Hepatocyte (in vitro differentiated cells): ENCODE measurements around the gene OR8H3. TPM values are rescaled to one million over a fixed set of nuclear protein-coding genes. Genes with fewer than 3 reads are reported as not detected.

Source experiments
- DNase-seq: peaks from one replicate; pipeline ENCODE4 v3.0.0-alpha.2; 2016; ENCODE audit warnings: low spot score
- H2AFZ ChIP-seq: fragments of 200-600 bp; sonication (generic); 2 replicates; pipeline ENCODE4 v1.6.0; 2016; ENCODE audit warnings: antibody characterized with exemption, mild to moderate bottlenecking
- H3K27ac ChIP-seq: fragments of 200-600 bp; sonication (generic); 2 replicates; pipeline ENCODE4 v1.5.1; 2016; ENCODE audit warnings: mild to moderate bottlenecking
- H3K27me3 ChIP-seq: fragments of 200-600 bp; sonication (generic); 2 replicates; pipeline ENCODE4 v1.6.1; 2016
- H3K36me3 ChIP-seq: fragments of 200-600 bp; sonication (generic); replicated peaks from 2 replicates; pipeline ENCODE4 v1.5.1; 2016; ENCODE audit warnings: low read depth; ENCODE audit not compliant: insufficient read depth
- H3K4me1 ChIP-seq: fragments of 200-600 bp; sonication (generic); 2 replicates; pipeline ENCODE4 v1.5.1; 2016; ENCODE audit warnings: mild to moderate bottlenecking, moderate library complexity; ENCODE audit not compliant: insufficient read depth
- H3K4me2 ChIP-seq: fragments of 200-600 bp; sonication (generic); 2 replicates; pipeline ENCODE4 v1.6.0; 2016
- H3K4me3 ChIP-seq: fragments of 200-600 bp; sonication (generic); 2 replicates; pipeline ENCODE4 v1.5.1; 2016; ENCODE audit warnings: mild to moderate bottlenecking
- H3K79me2 ChIP-seq: fragments of 200-600 bp; sonication (generic); 2 replicates; pipeline ENCODE4 v1.6.0; 2017; ENCODE audit warnings: mild to moderate bottlenecking
- H3K9me2 ChIP-seq: fragments of 200-600 bp; sonication (generic); replicated peaks from 2 replicates; pipeline ENCODE4 v1.6.0; 2017; ENCODE audit warnings: mild to moderate bottlenecking; ENCODE audit not compliant: insufficient read depth
- H3K9me3 ChIP-seq: fragments of 200-600 bp; sonication (generic); 2 replicates; pipeline ENCODE4 v1.5.1; 2016; ENCODE audit warnings: low read depth, mild to moderate bottlenecking
- H4K20me1 ChIP-seq: fragments of 200-600 bp; sonication (generic); 2 replicates; pipeline ENCODE4 v1.6.0; 2016; ENCODE audit warnings: mild to moderate bottlenecking; ENCODE audit not compliant: insufficient read depth, poor library complexity, severe bottlenecking
- CTCF ChIP-seq: fragments of 200-600 bp; sonication (generic); IDR thresholded peaks from 2 replicates; pipeline ENCODE4 v1.5.1; 2016; ENCODE audit warnings: antibody characterized with exemption, mild to moderate bottlenecking; ENCODE audit not compliant: poor library complexity
- EZH2 ChIP-seq: fragments of 200-600 bp; sonication (generic); IDR thresholded peaks from 2 replicates; pipeline ENCODE4 v1.6.1; 2016; ENCODE audit warnings: antibody characterized with exemption, mild to moderate bottlenecking, borderline replicate concordance
- EZH2phosphoT487 ChIP-seq: fragments of 200-600 bp; sonication (generic); IDR thresholded peaks from one replicate; pipeline ENCODE4 v1.6.1; 2018; ENCODE audit warnings: antibody characterized with exemption, mild to moderate bottlenecking, low read depth, moderate library complexity; ENCODE audit not compliant: unreplicated experiment, severe bottlenecking
- WGBS: methylation state at CpG from one replicate; pipeline ENCODE4 v1.1.6; 2016; ENCODE audit warnings: low lambda C conversion rate; ENCODE audit errors: missing lambda C conversion rate; 5-methylcytosine and 5-hydroxymethylcytosine counted together
- polyA plus RNA-seq: library from polyadenylated mRNA; unstranded; fragments of >200 nt; fragmentation: Nextera tagmentation; extraction: Ambion mirVana; gene quantifications from 2 replicates; pipeline ENCODE4 v1.2.1, GENCODE V29; 2016
- small RNA-seq: library from RNA; depleted of rRNA; stranded (forward); fragments of <200 nt; gene quantifications from one replicate; pipeline ENCODE3, GENCODE V24; 2014
- total RNA-seq: library from RNA; depleted of rRNA; stranded (reverse); fragments of >200 nt; gene quantifications from 2 replicates; pipeline ENCODE4 v1.2.3, GENCODE V29; 2014

OR8H3 gene
- total and polyA plus RNA-seq, 2 experiments from 2014 or later, result not detected

GRCh38 chr11:56160217-56160616 lies 38.0 kb downstream of the OR8H3 start, which contains the start of gene OR8K5:
Gene OR8K5 (minus strand): TSS chr11:56160317. CDS start chr11:56160317, 0 bp downstream.
- 94% methylated on average over 3 of the region's 3 CpGs for WGBS
- Histone ChIP-seq H3K4me1 (no peaks in the 10 kb centered on the region), H3K27me3 (no peaks in the 10 kb centered on the region), H3K9me2 (no peaks in the 10 kb centered on the region), H3K27ac (no peak within 1 kb of the TSS), H2AFZ (no peak within 1 kb of the TSS), H3K9me3 (no peaks in the 10 kb centered on the region), H3K79me2 (no peaks in the 10 kb centered on the region), H3K36me3 (no peaks in the 10 kb centered on the region), H3K4me3 (no peak within 1 kb of the TSS), H4K20me1 (no peaks in the 10 kb centered on the region), H3K4me2 (no peak within 1 kb of the TSS)
- DNase-seq, result no peak
- TF ChIP-seq CTCF, result no peak
- TF ChIP-seq EZH2phosphoT487, result no peak
- no peak for TF ChIP-seq EZH2

- H3K4me1 ChIP-seq, result no peaks in the 10 kb centered on the region
- H3K27ac ChIP-seq, result no peak overlapping the region
- no peaks in the 10 kb centered on the region for H3K9me3 ChIP-seq
- 65% methylated on average over 3 of the region's 3 CpGs for WGBS
- no peak overlapping the region for H3K4me2 ChIP-seq
- H3K4me3 ChIP-seq, result no peak overlapping the region
- no peaks in the 10 kb centered on the region for H3K27me3 ChIP-seq
- no peak for TF ChIP-seq CTCF
- TF ChIP-seq EZH2phosphoT487, result no peak
- no peak for TF ChIP-seq EZH2
- H3K79me2 ChIP-seq, result no peaks in the 10 kb centered on the region
- H3K36me3 ChIP-seq, result no peaks in the 10 kb centered on the region
- no peak for DNase-seq
- no peaks in the 10 kb centered on the region for H4K20me1 ChIP-seq
- H3K9me2 ChIP-seq, result no peaks in the 10 kb centered on the region
- no peak overlapping the region for H2AFZ ChIP-seq
Measured at GRCh38 chr11:56163804-56164203, 41.6 kb downstream of the OR8H3 start.

- TF ChIP-seq EZH2phosphoT487, result no peak
- no peak for TF ChIP-seq EZH2
- no peak for TF ChIP-seq CTCF
- no peak overlapping the region for H3K4me3 ChIP-seq
- H3K27ac ChIP-seq, result peak overlapping the region; percentile 71
Measured at GRCh38 chr11:56172256-56172830, 50.2 kb downstream of the OR8H3 start.

More at GRCh38 chr11:56172256-56172830, 50.2 kb downstream of the OR8H3 start:
- H3K9me3 ChIP-seq, result no peaks in the 10 kb centered on the region
- DNase-seq, result peak; percentile 57
- no peaks in the 10 kb centered on the region for H4K20me1 ChIP-seq
- no peaks in the 10 kb centered on the region for H3K27me3 ChIP-seq
- H3K9me2 ChIP-seq, result no peaks in the 10 kb centered on the region
- 48% methylated on average over 3 of the region's 3 CpGs for WGBS
- no peak overlapping the region for H2AFZ ChIP-seq
- peaks cover 5% of the 10 kb centered on the region for H3K4me1 ChIP-seq
- H3K36me3 ChIP-seq, result no peaks in the 10 kb centered on the region
- H3K79me2 ChIP-seq, result no peaks in the 10 kb centered on the region
- H3K4me2 ChIP-seq, result peak overlapping the region; percentile 59

Small RNAs within 50 kb of the gene (small RNA-seq; reads per million reads assigned to genes)
- not detected for gene OR8I4P

Other genes starting within 250 kb of the OR8H3 start
- not detected in 2 replicates for gene TRIM51, start 239.1 kb upstream of the OR8H3 start, total RNA-seq
- not detected in 2 replicates for gene TRIM51, start 239.1 kb upstream of the OR8H3 start, polyA plus RNA-seq
- not detected in 2 replicates for gene OR5W2, start 207.8 kb upstream of the OR8H3 start, total RNA-seq
- gene OR5W2, start 207.8 kb upstream of the OR8H3 start, polyA plus RNA-seq, result not detected in 2 replicates
- gene OR5I1, start 186.0 kb upstream of the OR8H3 start, total RNA-seq, result not detected in 2 replicates
- gene OR5I1, start 186.0 kb upstream of the OR8H3 start, polyA plus RNA-seq, result not detected in 2 replicates
- not detected in 2 replicates for gene OR10AG1, start 152.4 kb upstream of the OR8H3 start, total RNA-seq
- not detected in 2 replicates for gene OR10AG1, start 152.4 kb upstream of the OR8H3 start, polyA plus RNA-seq
- gene OR5F1, start 127.7 kb upstream of the OR8H3 start, total RNA-seq, result not detected in 2 replicates
- gene OR5F1, start 127.7 kb upstream of the OR8H3 start, polyA plus RNA-seq, result not detected in 2 replicates
- gene OR5AS1, start 94.7 kb upstream of the OR8H3 start, total RNA-seq, result not detected in 2 replicates
- not detected in 2 replicates for gene OR5AS1, start 94.7 kb upstream of the OR8H3 start, polyA plus RNA-seq
- gene OR8I2, start 29.1 kb upstream of the OR8H3 start, total RNA-seq, result not detected in 2 replicates
- gene OR8I2, start 29.1 kb upstream of the OR8H3 start, polyA plus RNA-seq, result not detected in 2 replicates
- gene OR8H2, start 18.7 kb upstream of the OR8H3 start, total RNA-seq, result not detected in 2 replicates
- not detected in 2 replicates for gene OR8H2, start 18.7 kb upstream of the OR8H3 start, polyA plus RNA-seq
- gene OR8J3, start 17.8 kb downstream of the OR8H3 start, total RNA-seq, result not detected in 2 replicates
- not detected in 2 replicates for gene OR8J3, start 17.8 kb downstream of the OR8H3 start, polyA plus RNA-seq
- not detected in 2 replicates for gene OR8K5, start 37.9 kb downstream of the OR8H3 start, total RNA-seq
- gene OR8K5, start 37.9 kb downstream of the OR8H3 start, polyA plus RNA-seq, result not detected in 2 replicates
- not detected in 2 replicates for gene OR5J2, start 54.2 kb downstream of the OR8H3 start, total RNA-seq
- gene OR5J2, start 54.2 kb downstream of the OR8H3 start, polyA plus RNA-seq, result not detected in 2 replicates
- not detected in 2 replicates for gene OR5T2, start 111.9 kb downstream of the OR8H3 start, total RNA-seq
- not detected in 2 replicates for gene OR5T2, start 111.9 kb downstream of the OR8H3 start, polyA plus RNA-seq
- not detected in 2 replicates for gene OR5T3, start 129.9 kb downstream of the OR8H3 start, total RNA-seq
- gene OR5T3, start 129.9 kb downstream of the OR8H3 start, polyA plus RNA-seq, result not detected in 2 replicates
- not detected in 2 replicates for gene OR5T1, start 151.8 kb downstream of the OR8H3 start, total RNA-seq
- not detected in 2 replicates for gene OR5T1, start 151.8 kb downstream of the OR8H3 start, polyA plus RNA-seq
- not detected in 2 replicates for gene OR8H1, start 169.9 kb downstream of the OR8H3 start, total RNA-seq
- gene OR8H1, start 169.9 kb downstream of the OR8H3 start, polyA plus RNA-seq, result not detected in 2 replicates
- not detected in 2 replicates for gene OR8K3, start 192.8 kb downstream of the OR8H3 start, total RNA-seq
- gene OR8K3, start 192.8 kb downstream of the OR8H3 start, polyA plus RNA-seq, result not detected in 2 replicates
- gene OR8K1, start 223.7 kb downstream of the OR8H3 start, total RNA-seq, result not detected in 2 replicates
- gene OR8K1, start 223.7 kb downstream of the OR8H3 start, polyA plus RNA-seq, result not detected in 2 replicates
- not detected in 2 replicates for gene OR8J1, start 231.9 kb downstream of the OR8H3 start, total RNA-seq
- not detected in 2 replicates for gene OR8J1, start 231.9 kb downstream of the OR8H3 start, polyA plus RNA-seq